H1 (cell line): ENCODE results near the gene ENTPD8. TPM values are rescaled to one million over a fixed set of nuclear protein-coding genes. Genes with fewer than 3 reads are reported as not detected.

Experiments
- CHD1 ChIP-seq: IDR thresholded peaks from 2 replicates; pipeline ENCODE4 v1.6.1; 2012; ENCODE audit warnings: low read depth, low read length, improper control_type of control experiment
- EZH2 ChIP-seq: fragments of 200-600 bp; sonication (generic); IDR thresholded peaks from 2 replicates; pipeline ENCODE4 v1.7.1; 2012; ENCODE audit warnings: low read depth, mild to moderate bottlenecking, moderate library complexity, low read length, inconsistent platforms; ENCODE audit not compliant: severe bottlenecking
- KDM4A ChIP-seq: IDR thresholded peaks from one replicate; pipeline ENCODE4 v1.7.1; 2012; ENCODE audit warnings: low read depth, mild to moderate bottlenecking, moderate library complexity, low read length, inconsistent platforms; ENCODE audit not compliant: severe bottlenecking
- NANOG ChIP-seq: IDR thresholded peaks from 2 replicates; pipeline ENCODE4 v1.6.1; 2011; ENCODE audit warnings: low read length, low read depth, mild to moderate bottlenecking, inconsistent platforms; ENCODE audit not compliant: insufficient read depth, poor library complexity, severe bottlenecking
- POU5F1 ChIP-seq: IDR thresholded peaks from 2 replicates; pipeline ENCODE4 v1.6.1; 2011; ENCODE audit warnings: low read depth, mild to moderate bottlenecking, low read length, moderate library complexity
- TAF7 ChIP-seq: optimal IDR thresholded peaks from 2 replicates; pipeline ENCODE3; 2011; ENCODE audit warnings: low read depth, mild to moderate bottlenecking, inconsistent platforms, low read length, moderate library complexity, borderline replicate concordance
- polyA plus RNA-seq, 7 experiments: library from polyadenylated mRNA; depleted of rRNA in 3 of 7; stranded (reverse) in 5 of 7; unstranded in 2 of 7; fragments of >200 nt in 5 of 7; fragments of 200-250 nt in 2 of 7; gene quantifications; 1 replicate in 5 of 7; 2 replicates in 1 of 7; 4 replicates in 1 of 7; pipeline versions ENCODE4 v1.2.1 to v1.2.3, GENCODE V29; 2011 to 2013; ENCODE audit warnings: missing spikeins in 2 of 7, mixed read lengths in 2 of 7
- total RNA-seq: library from RNA; stranded (reverse); fragmentation: NEBNext Ultra II Directional; extraction: Animal tissue kit (Norgen Biotek cat#: 25700); gene quantifications from 2 replicates; pipeline ENCODE4 v1.2.1, GENCODE V29; 2021
- TF ChIP-seq, protein P1 (sequence below): fragments of 300-600 bp; sonication (generic); IDR thresholded peaks from 2 replicates; pipeline ENCODE4 v1.7.1; 2012; ENCODE audit warnings: low read length, moderate library complexity, mild to moderate bottlenecking, inconsistent platforms; ENCODE audit not compliant: insufficient replicate concordance

Gene ENTPD8
- total and polyA plus RNA-seq, 2 of the 8 experiments (the other 6 are each of a cell fraction or from before 2014, with no cell fraction given): 0.48 to 0.51 TPM

DNA sequence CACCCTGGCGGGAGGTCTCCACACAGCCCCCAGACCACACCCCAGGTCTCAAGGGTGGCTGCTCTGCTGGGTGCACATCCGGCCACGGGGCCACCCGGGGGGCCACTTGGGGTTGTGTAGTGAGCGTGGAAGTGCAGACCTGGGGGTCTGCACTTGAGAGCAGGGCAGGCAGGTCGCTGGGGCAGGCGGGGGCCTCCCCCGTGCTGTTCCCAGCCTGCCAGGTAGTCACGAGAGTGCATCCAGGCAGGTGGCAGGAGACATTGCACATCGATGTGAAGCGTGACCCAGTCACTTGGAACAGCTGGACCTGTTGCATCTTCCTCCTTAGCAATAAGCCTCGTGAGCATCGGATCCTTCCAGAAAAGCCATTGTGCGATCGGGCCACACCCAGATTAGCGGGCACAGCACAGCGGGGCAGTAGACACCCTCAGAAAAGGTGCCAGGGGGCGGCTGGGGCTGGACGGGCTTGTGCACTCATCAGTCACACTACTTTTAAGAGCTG, 4.8 kb upstream of the ENTPD8 start (continued):
- TF ChIP-seq, protein P1, sequence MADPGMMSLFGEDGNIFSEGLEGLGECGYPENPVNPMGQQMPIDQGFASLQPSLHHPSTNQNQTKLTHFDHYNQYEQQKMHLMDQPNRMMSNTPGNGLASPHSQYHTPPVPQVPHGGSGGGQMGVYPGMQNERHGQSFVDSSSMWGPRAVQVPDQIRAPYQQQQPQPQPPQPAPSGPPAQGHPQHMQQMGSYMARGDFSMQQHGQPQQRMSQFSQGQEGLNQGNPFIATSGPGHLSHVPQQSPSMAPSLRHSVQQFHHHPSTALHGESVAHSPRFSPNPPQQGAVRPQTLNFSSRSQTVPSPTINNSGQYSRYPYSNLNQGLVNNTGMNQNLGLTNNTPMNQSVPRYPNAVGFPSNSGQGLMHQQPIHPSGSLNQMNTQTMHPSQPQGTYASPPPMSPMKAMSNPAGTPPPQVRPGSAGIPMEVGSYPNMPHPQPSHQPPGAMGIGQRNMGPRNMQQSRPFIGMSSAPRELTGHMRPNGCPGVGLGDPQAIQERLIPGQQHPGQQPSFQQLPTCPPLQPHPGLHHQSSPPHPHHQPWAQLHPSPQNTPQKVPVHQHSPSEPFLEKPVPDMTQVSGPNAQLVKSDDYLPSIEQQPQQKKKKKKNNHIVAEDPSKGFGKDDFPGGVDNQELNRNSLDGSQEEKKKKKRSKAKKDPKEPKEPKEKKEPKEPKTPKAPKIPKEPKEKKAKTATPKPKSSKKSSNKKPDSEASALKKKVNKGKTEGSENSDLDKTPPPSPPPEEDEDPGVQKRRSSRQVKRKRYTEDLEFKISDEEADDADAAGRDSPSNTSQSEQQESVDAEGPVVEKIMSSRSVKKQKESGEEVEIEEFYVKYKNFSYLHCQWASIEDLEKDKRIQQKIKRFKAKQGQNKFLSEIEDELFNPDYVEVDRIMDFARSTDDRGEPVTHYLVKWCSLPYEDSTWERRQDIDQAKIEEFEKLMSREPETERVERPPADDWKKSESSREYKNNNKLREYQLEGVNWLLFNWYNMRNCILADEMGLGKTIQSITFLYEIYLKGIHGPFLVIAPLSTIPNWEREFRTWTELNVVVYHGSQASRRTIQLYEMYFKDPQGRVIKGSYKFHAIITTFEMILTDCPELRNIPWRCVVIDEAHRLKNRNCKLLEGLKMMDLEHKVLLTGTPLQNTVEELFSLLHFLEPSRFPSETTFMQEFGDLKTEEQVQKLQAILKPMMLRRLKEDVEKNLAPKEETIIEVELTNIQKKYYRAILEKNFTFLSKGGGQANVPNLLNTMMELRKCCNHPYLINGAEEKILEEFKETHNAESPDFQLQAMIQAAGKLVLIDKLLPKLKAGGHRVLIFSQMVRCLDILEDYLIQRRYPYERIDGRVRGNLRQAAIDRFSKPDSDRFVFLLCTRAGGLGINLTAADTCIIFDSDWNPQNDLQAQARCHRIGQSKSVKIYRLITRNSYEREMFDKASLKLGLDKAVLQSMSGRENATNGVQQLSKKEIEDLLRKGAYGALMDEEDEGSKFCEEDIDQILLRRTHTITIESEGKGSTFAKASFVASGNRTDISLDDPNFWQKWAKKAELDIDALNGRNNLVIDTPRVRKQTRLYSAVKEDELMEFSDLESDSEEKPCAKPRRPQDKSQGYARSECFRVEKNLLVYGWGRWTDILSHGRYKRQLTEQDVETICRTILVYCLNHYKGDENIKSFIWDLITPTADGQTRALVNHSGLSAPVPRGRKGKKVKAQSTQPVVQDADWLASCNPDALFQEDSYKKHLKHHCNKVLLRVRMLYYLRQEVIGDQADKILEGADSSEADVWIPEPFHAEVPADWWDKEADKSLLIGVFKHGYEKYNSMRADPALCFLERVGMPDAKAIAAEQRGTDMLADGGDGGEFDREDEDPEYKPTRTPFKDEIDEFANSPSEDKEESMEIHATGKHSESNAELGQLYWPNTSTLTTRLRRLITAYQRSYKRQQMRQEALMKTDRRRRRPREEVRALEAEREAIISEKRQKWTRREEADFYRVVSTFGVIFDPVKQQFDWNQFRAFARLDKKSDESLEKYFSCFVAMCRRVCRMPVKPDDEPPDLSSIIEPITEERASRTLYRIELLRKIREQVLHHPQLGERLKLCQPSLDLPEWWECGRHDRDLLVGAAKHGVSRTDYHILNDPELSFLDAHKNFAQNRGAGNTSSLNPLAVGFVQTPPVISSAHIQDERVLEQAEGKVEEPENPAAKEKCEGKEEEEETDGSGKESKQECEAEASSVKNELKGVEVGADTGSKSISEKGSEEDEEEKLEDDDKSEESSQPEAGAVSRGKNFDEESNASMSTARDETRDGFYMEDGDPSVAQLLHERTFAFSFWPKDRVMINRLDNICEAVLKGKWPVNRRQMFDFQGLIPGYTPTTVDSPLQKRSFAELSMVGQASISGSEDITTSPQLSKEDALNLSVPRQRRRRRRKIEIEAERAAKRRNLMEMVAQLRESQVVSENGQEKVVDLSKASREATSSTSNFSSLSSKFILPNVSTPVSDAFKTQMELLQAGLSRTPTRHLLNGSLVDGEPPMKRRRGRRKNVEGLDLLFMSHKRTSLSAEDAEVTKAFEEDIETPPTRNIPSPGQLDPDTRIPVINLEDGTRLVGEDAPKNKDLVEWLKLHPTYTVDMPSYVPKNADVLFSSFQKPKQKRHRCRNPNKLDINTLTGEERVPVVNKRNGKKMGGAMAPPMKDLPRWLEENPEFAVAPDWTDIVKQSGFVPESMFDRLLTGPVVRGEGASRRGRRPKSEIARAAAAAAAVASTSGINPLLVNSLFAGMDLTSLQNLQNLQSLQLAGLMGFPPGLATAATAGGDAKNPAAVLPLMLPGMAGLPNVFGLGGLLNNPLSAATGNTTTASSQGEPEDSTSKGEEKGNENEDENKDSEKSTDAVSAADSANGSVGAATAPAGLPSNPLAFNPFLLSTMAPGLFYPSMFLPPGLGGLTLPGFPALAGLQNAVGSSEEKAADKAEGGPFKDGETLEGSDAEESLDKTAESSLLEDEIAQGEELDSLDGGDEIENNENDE: no peak
- TF ChIP-seq TAF7 (no peak), CHD1 (no peak), EZH2 (no peak), NANOG (no peak), POU5F1 (no peak), KDM4A (no peak)
